22Rv1 (cell line): ENCODE results near the gene ZNF444.
"Not testable (repeated sequence)": the region's sequence is repeated elsewhere in the genome, so short reads cannot be mapped to it uniquely, and the experiment has no call there.

Source experiments
- H3K27ac ChIP-seq: fragments of 450-650 bp; 2 replicates; pipeline ENCODE4 v1.5.1; 2017
- CTCF ChIP-seq: fragments of 450-650 bp; IDR thresholded peaks from 2 replicates; pipeline ENCODE4 v1.5.1; 2017; ENCODE audit warnings: mild to moderate bottlenecking
- ZFX ChIP-seq: fragments of 450-650 bp; IDR thresholded peaks from 2 replicates; pipeline ENCODE4 v1.6.1; 2017; ENCODE audit warnings: antibody characterized with exemption, borderline replicate concordance

Gene ZNF444

GRCh38 chr19:56145698-56146097 is 4.6 kb downstream of the ZNF444 start:
- no peak for TF ChIP-seq CTCF
- TF ChIP-seq ZFX, result no peak
- H3K27ac ChIP-seq, result no peak overlapping the region; the same call in 1 of the 2 replicates

- no peak overlapping the region for H3K27ac ChIP-seq
- TF ChIP-seq CTCF (no peak), ZFX (no peak)
Observed at GRCh38 chr19:56146904-56147303, 5.8 kb downstream of the ZNF444 start.

GRCh38 chr19:56147307-56147706 is 6.2 kb downstream of the ZNF444 start:
- H3K27ac ChIP-seq, result no peak overlapping the region
- TF ChIP-seq CTCF (no peak), ZFX (no peak)

- H3K27ac ChIP-seq, result no peak overlapping the region
- TF ChIP-seq CTCF (no peak), ZFX (no peak)
Observed at GRCh38 chr19:56148096-56148495, 7.0 kb downstream of the ZNF444 start.

- H3K27ac ChIP-seq, result not testable (repeated sequence)
Observed at GRCh38 chr19:56148955-56149655, 8.0 kb downstream of the ZNF444 start.

- TF ChIP-seq ZFX (no peak), CTCF (no peak)
- no peak overlapping the region for H3K27ac ChIP-seq
Observed at GRCh38 chr19:56149656-56150038, 8.6 kb downstream of the ZNF444 start.

GRCh38 chr19:56150358-56150757 is 9.3 kb downstream of the ZNF444 start:
- no peak overlapping the region for H3K27ac ChIP-seq
- TF ChIP-seq ZFX (no peak), CTCF (no peak)

GRCh38 chr19:56152644-56153043 is 11.6 kb downstream of the ZNF444 start:
- H3K27ac ChIP-seq, result no peak overlapping the region

More at GRCh38 chr19:56152644-56153043, 11.6 kb downstream of the ZNF444 start:
- TF ChIP-seq ZFX (no peak), CTCF (no peak)
